HG02870 (cell line): ENCODE measurements around the gene HLA-DRB5.
"Not testable (repeated sequence)": the region's sequence is repeated elsewhere in the genome, so short reads cannot be mapped to it uniquely, and the experiment has no call there.

Experiments used
- ATAC-seq: cut with Tn5 transposase; IDR thresholded peaks from one replicate; pipeline ENCODE4 v1.9.1; 2021; ENCODE audit warnings: mild to moderate bottlenecking, moderate library complexity; ENCODE audit not compliant: unreplicated experiment

HLA-DRB5 gene

GRCh38 chr6:32517654-32518445 lies 12.2 kb downstream of the HLA-DRB5 start:
- no peak for ATAC-seq

DNA sequence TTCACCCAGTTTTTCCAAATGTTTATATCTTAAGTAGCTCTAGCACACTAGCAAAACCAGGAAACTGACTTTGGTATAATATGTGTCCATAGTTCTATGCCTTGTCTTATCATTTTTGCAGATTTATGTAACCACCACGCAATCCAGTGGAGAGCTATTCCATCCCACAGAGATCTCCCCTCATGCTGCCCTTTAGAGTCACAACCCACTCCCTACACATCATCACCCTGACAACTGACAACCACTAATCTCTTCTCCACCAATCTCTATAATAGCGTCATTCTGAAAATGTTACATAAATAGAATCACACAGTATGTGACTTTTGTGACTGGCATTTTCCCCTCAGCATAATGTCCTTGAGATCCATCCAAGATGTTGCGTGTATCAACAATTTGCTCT lies 29.1 kb downstream of the HLA-DRB5 start:
- no peak for ATAC-seq

- ATAC-seq, result no peak
Measured at GRCh38 chr6:32492351-32492750, 37.7 kb downstream of the HLA-DRB5 start.

DNA sequence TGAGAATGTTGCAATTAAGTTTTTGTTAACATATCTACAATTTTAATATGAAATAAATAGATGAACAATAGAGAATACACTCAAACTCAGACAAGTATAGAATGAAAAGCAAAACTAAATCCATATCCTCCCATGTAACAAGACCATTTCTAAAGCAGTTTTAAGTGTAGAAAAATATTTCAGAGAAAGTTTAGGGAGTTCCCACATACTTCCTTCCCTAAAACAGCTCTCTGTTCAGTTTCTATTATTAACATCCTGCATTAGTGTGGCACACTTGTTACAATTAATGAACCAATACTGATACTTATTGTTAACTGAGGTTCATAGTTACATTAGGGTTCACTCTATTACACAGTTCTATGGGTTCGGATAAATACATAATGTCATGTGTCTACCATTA lies 38.4 kb downstream of the HLA-DRB5 start:
- ATAC-seq, result no peak

GRCh38 chr6:32488083-32488482 lies 42.0 kb downstream of the HLA-DRB5 start:
- no peak for ATAC-seq

DNA sequence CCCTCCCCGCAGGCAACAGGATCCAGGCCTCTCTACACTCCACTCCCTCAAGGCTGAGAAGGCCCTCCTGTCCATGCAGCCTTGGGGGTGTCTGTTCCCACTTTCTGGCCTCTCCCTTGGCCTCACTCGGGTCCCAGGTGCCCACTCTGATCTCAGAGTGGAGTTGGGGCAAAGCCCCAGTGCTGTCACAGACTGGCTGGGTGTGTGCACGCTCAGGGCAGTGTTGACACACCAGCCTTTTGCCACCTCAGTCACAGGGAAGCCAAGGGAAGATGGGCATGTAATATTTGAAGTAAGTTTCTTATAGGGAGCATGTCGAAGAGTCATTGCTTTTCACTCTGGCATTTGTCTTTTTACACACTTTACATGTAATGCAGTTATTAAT lies 45.5 kb downstream of the HLA-DRB5 start:
- ATAC-seq, result no peak

DNA sequence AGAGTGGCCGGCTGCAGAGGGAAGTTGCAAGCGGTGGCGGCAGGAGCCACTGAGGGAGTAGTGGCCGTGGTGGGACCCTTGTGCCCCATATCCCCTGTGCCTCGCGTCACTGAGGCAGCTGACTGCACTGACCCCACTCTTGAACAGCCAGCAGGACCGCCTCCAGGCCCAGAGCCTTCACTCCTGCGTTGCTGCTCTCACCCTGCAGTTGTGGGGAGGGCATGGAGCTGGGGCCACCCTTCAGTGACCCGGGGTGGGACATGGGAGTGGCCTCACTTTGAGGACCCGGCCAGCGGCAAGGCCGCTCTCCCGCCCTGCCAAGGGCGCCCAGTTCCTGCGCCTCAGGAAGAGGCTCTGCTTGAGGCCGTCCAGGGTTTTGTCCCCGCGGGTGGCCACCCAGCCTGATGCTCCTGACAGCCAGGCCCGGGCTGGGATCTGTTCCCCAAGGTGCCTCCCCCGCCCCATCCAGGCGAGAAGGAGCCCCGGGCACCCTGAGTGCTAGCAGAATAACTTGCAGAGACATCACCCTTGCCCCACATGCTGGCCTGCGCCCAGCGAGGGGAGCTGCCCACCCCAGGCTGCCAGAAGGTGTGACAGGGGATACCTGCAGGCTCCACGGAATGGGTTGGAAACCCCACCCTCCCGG lies 46.0 kb downstream of the HLA-DRB5 start:
- no peak for ATAC-seq

GRCh38 chr6:32475392-32476206 lies 54.5 kb downstream of the HLA-DRB5 start:
- ATAC-seq, result no peak

- ATAC-seq, result peak; percentile 99
Measured at GRCh38 chr6:32473376-32474348, 56.4 kb downstream of the HLA-DRB5 start.

DNA sequence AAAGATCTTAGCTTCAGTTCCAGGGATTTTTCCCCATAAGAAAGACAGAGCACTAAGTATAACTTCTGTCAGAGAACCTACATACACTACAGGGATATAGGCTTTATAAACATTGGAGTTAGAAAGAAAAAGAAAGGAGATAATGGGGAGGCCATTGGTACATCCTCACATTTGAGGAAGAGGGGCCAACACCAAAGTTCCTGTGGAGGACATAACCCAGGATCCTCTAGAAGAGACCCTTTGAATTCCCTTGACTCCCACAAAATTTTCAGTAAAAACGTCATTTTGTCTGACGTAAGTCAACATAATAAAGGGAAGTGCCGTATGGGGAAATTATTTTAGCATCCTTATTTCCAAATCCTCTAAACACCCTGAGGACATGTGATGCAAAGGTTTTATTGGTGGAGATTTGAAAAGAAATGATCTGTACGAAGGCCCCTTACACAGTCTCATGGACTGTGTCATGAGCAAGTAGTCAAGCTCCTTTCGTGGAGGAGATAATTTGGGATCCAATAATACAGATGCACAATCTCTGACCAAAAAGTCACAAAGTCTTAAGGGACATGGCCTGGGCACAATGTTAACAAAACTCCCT lies 57.2 kb downstream of the HLA-DRB5 start:
- ATAC-seq, result no peak

GRCh38 chr6:32467743-32468503 lies 62.2 kb downstream of the HLA-DRB5 start:
- ATAC-seq, result not testable (repeated sequence)
